K562 (cell line): ENCODE measurements around the gene FMN2. TPM values are rescaled to one million over a fixed set of nuclear protein-coding genes. Genes with fewer than 3 reads are reported as not detected.

Experiments
- ATAC-seq: fragments of 200-7000 bp; cut with Tn5 transposase; 3 replicates; pipeline ENCODE4 v1.9.1; 2020; ENCODE audit warnings: moderate library complexity
- BruUV-seq: library from RNA; stranded (reverse); fragments of 400-500 nt; replicated peaks from 2 replicates; lab custom pipeline; 2021; lab: Mats Ljungman, UMichigan
- CTCF ChIA-PET: fragments of 300-600 bp; formaldehyde crosslinking; extraction: SDS; loops from one replicate; lab custom pipeline; 2021; ENCODE audit warnings: low intra/inter-chr PET ratio; lab: Yijun Ruan, JAX
- POLR2A ChIA-PET: fragments of 300-600, 350-650 bp; sonication (Branson Sonifier 250); formaldehyde crosslinking; extraction: SDS; loops from one replicate; lab custom pipeline; 2021; ENCODE audit warnings: antibody characterized with exemption, inconsistent platforms; lab: Yijun Ruan, JAX
- DNase-seq, 4 experiments: peaks; one replicate each; pipeline versions ENCODE4 v3.0.0 to v3.0.0-alpha.2; 2011 to 2018; ENCODE audit warnings: low spot score in 3 of 4, mixed read lengths in 3 of 4; ENCODE audit errors: extremely low read depth in 1 of 4
- FAIRE-seq: peaks from 2 replicates; lab custom pipeline; 2011; peaks lifted over from hg19 to GRCh38; lab: Jason Lieb, UNC
- H2AFZ ChIP-seq: 2 replicates; pipeline ENCODE4 v1.6.0; 2011; ENCODE audit warnings: low read depth, low read length, control low read depth, inconsistent platforms
- H3K27ac ChIP-seq: fragments of 200-600 bp; 3 replicates; pipeline ENCODE4 v1.8.0; 2011; ENCODE audit warnings: low read depth, mild to moderate bottlenecking, control low read depth, inconsistent platforms, low read length, moderate library complexity, mixed read lengths; ENCODE audit errors: extremely low read depth
- H3K27me3 ChIP-seq, 2 experiments: fragments of 300-600 bp in 1 of 2; 2 replicates in 1 of 2; 3 replicates in 1 of 2; pipeline versions ENCODE4 v1.6.0 to v1.8.0; 2011; ENCODE audit warnings: inconsistent platforms in 2 of 2, low read length in 2 of 2, mild to moderate bottlenecking in 1 of 2, mixed read lengths in 1 of 2, moderate library complexity in 1 of 2; ENCODE audit not compliant: control insufficient read depth in 2 of 2, insufficient read depth in 2 of 2
- H3K36me3 ChIP-seq: fragments of 300-600 bp; 3 replicates; pipeline ENCODE4 v1.8.0; 2011; ENCODE audit warnings: mild to moderate bottlenecking, low read length, inconsistent platforms; ENCODE audit not compliant: control insufficient read depth, insufficient read depth
- H3K4me1 ChIP-seq, 2 experiments: fragments of 200-600 bp in 1 of 2; replicated peaks in 1 of 2; 2 replicates in 1 of 2; 3 replicates in 1 of 2; pipeline versions ENCODE4 v1.5.1 to v1.8.0; 2011; ENCODE audit warnings: inconsistent platforms in 2 of 2, low read length in 2 of 2, mild to moderate bottlenecking in 1 of 2, mixed read lengths in 1 of 2, moderate library complexity in 1 of 2; ENCODE audit not compliant: control insufficient read depth in 2 of 2, insufficient read depth in 2 of 2
- H3K4me2 ChIP-seq: 2 replicates; pipeline ENCODE4 v1.6.1; 2011; ENCODE audit warnings: low read length, control low read depth, inconsistent platforms, mixed read lengths; ENCODE audit not compliant: insufficient read depth
- H3K4me3 ChIP-seq: fragments of 200-600 bp; sonication (generic), shearing (Covaris generic); 2 replicates; pipeline ENCODE4 v1.5.1; 2016; ENCODE audit warnings: control low read depth, inconsistent platforms
- H3K79me2 ChIP-seq: fragments of 200-600 bp; 3 replicates; pipeline ENCODE4 v1.8.0; 2011; ENCODE audit warnings: low read length, inconsistent platforms; ENCODE audit not compliant: control insufficient read depth, insufficient read depth
- H3K9ac ChIP-seq, 2 experiments: 2 replicates each; pipeline versions ENCODE4 v1.6.0 to v1.6.1; 2011; ENCODE audit warnings: low read depth in 2 of 2, low read length in 2 of 2, control low read depth in 1 of 2, inconsistent platforms in 1 of 2, mild to moderate bottlenecking in 1 of 2, mixed read lengths in 1 of 2; ENCODE audit not compliant: insufficient read depth in 1 of 2
- H3K9me1 ChIP-seq: one replicate; pipeline ENCODE4 v1.6.0; 2011; ENCODE audit warnings: inconsistent platforms, mild to moderate bottlenecking, low read length, moderate library complexity; ENCODE audit not compliant: control insufficient read depth, insufficient read depth
- H3K9me3 ChIP-seq: replicated peaks from 2 replicates; pipeline ENCODE4 v1.5.1; 2011; ENCODE audit warnings: low read depth, low read length, inconsistent platforms; ENCODE audit not compliant: control insufficient read depth, insufficient read depth
- H4K20me1 ChIP-seq: replicated peaks from 2 replicates; pipeline ENCODE4 v1.6.1; 2011; ENCODE audit warnings: low read length, inconsistent platforms, mixed read lengths; ENCODE audit not compliant: control insufficient read depth, insufficient read depth
- ATF3 ChIP-seq, 2 experiments: fragments of 450-650 bp in 1 of 2; sonication (generic) in 1 of 2; formaldehyde crosslinking in 1 of 2; IDR thresholded peaks in 1 of 2; conservative IDR thresholded peaks in 1 of 2; 2 replicates each; pipeline versions ENCODE4 v1.6.1 to v1.8.1; 2016 to 2023; ENCODE audit warnings: mild to moderate bottlenecking in 2 of 2, moderate library complexity in 2 of 2, inconsistent platforms in 1 of 2, missing genetic modification reagents in 1 of 2
- BACH1 ChIP-seq: fragments of 200-800 bp; sonication (Bioruptor generic); IDR thresholded peaks from 2 replicates; pipeline ENCODE4 v1.6.1; 2016; ENCODE audit warnings: missing genetic modification characterization, missing compliant biosample characterization
- GTF2A2 ChIP-seq: IDR thresholded peaks from 2 replicates; pipeline ENCODE4 v1.6.1; 2016; ENCODE audit warnings: mild to moderate bottlenecking, missing genetic modification characterization, missing compliant biosample characterization
- KAT7 ChIP-seq: sonication (generic); formaldehyde crosslinking; IDR thresholded peaks from 2 replicates; pipeline ENCODE4 v1.8.0; 2022; ENCODE audit warnings: missing genetic modification reagents, mild to moderate bottlenecking, borderline replicate concordance
- PHF21A ChIP-seq: fragments of 450-650 bp; IDR thresholded peaks from 2 replicates; pipeline ENCODE4 v1.6.1; 2017; ENCODE audit warnings: low read depth, borderline replicate concordance
- POLR2A ChIP-seq: fragments of 450-650 bp; conservative IDR thresholded peaks from 2 replicates; pipeline ENCODE4 v1.6.1; 2016
- RBM39 ChIP-seq: fragments of 200-400 bp; formaldehyde crosslinking; optimal IDR thresholded peaks from 2 replicates; pipeline ENCODE3; 2018; ENCODE audit warnings: low read depth, low read length
- ZBTB1 ChIP-seq: sonication (generic); formaldehyde crosslinking; IDR thresholded peaks from 2 replicates; pipeline ENCODE4 v1.8.1; 2023; ENCODE audit warnings: missing genetic modification reagents, low read depth, mild to moderate bottlenecking, borderline replicate concordance
- ZBTB7A ChIP-seq: IDR thresholded peaks from 2 replicates; pipeline ENCODE4 v1.6.1; 2011; ENCODE audit warnings: low read depth, mild to moderate bottlenecking, low read length, moderate library complexity, borderline replicate concordance; ENCODE audit not compliant: control insufficient read depth
- ZNF431 ChIP-seq: sonication (generic); formaldehyde crosslinking; IDR thresholded peaks from 2 replicates; pipeline ENCODE4 v1.8.0; 2022; ENCODE audit warnings: mild to moderate bottlenecking, missing genetic modification reagents
- WGBS: fragments of 100-300 bp; shearing (Covaris generic); methylation state at CpG from one replicate; pipeline ENCODE4 v1.1.6; 2016; ENCODE audit warnings: low coverage, mixed read lengths; ENCODE audit not compliant: insufficient coverage; ENCODE audit errors: missing lambda C conversion rate; 5-methylcytosine and 5-hydroxymethylcytosine counted together
- in situ Hi-C: fragments of 300-500 bp; cut with MboI; formaldehyde crosslinking; loops from 4 replicates; pipeline ENCODE4 v1.15.0; 2018; ENCODE audit warnings: inconsistent platforms, mixed read lengths
- intact Hi-C: fragments of 100-400 bp; cut with micrococcal nuclease; formaldehyde crosslinking; loops from 2 replicates; pipeline ENCODE4 v1.14.2; 2022
- polyA plus RNA-seq, 8 experiments: library from polyadenylated mRNA; depleted of rRNA in 4 of 8; stranded (reverse) in 5 of 8; unstranded in 3 of 8; fragments of >200 nt; fragmentation: Nextera tagmentation in 2 of 8; fragmentation: Illumina TruSeq in 1 of 8; extraction: Ambion mirVana in 2 of 8; extraction: Trizol in 1 of 8; gene quantifications; 2 replicates each; pipeline versions ENCODE4 v1.2.1 to v1.2.3, GENCODE V29; 2011 to 2014; ENCODE audit warnings: inconsistent platforms in 1 of 8, missing spikeins in 1 of 8
- total RNA-seq, 7 experiments: library from RNA; depleted of rRNA in 6 of 7; stranded (reverse); fragments of >200 nt in 6 of 7; fragmentation: Illumina TruSeq in 2 of 7; extraction: Trizol in 2 of 7; gene quantifications; 2 replicates each; pipeline versions ENCODE4 v1.2.1 to v1.2.3, GENCODE V29; 2011 to 2021; ENCODE audit warnings: low replicate concordance in 1 of 7
- TF ChIP-seq, protein P1 (sequence below): fragments of 450-650 bp; formaldehyde crosslinking; IDR thresholded peaks from 2 replicates; pipeline ENCODE4 v1.4.0; 2020; ENCODE audit warnings: mild to moderate bottlenecking
- TF ChIP-seq, protein P2 (sequence below): IDR thresholded peaks from 3 replicates; pipeline ENCODE4 v1.6.1; 2011; ENCODE audit warnings: borderline replicate concordance, mild to moderate bottlenecking, moderate library complexity; ENCODE audit not compliant: insufficient read length; ENCODE audit errors: extremely low read depth
- TF ChIP-seq, protein P3 (sequence below): fragments of 450-650 bp; formaldehyde crosslinking; IDR thresholded peaks from 2 replicates; pipeline ENCODE4 v1.4.0; 2020; ENCODE audit warnings: mild to moderate bottlenecking, moderate library complexity

FMN2 gene
- total and polyA plus RNA-seq, 9 of the 15 experiments (the other 6 are each of a cell fraction or from before 2014, with no cell fraction given): 0.15 to 0.45 (median 0.16) TPM; not detected in 3

DNA sequence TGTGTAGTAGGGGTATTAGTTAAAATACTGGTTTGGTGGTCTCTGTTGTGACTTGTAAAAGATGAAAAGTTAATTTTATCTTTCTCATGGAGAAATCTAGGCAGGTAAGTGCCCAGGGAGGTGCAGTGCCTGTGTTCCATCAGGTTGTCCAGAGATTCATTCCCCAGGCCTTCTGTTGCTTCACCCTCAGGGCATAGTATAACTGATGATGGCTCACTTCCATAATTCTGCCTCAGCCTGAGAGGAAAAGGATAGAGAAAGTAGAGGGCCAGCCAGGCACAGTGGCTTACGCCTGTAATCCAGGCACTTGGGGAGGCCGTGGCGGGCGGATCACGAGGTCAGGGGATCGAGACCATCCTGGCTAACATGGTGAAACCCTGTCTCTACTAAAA, 153.9 kb downstream of the FMN2 start (continued):
- TF ChIP-seq, protein P1, sequence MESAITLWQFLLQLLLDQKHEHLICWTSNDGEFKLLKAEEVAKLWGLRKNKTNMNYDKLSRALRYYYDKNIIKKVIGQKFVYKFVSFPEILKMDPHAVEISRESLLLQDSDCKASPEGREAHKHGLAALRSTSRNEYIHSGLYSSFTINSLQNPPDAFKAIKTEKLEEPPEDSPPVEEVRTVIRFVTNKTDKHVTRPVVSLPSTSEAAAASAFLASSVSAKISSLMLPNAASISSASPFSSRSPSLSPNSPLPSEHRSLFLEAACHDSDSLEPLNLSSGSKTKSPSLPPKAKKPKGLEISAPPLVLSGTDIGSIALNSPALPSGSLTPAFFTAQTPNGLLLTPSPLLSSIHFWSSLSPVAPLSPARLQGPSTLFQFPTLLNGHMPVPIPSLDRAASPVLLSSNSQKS (CRISPR knock-in tag): no peak
- TF ChIP-seq ZBTB1 (CRISPR knock-in tag) (no peak), PHF21A (no peak), ZNF431 (CRISPR knock-in tag) (no peak), BACH1 (tag) (no peak), ZBTB7A (no peak)
- TF ChIP-seq, all 486 proteins: peak for 0

GRCh38 chr1:240247899-240248298, 156.2 kb downstream of the FMN2 start:
- Histone ChIP-seq H3K4me2 (no peak overlapping the region), H4K20me1 (no peaks in the 10 kb centered on the region), H3K27me3 (no peaks in the 10 kb centered on the region), H2AFZ (no peak overlapping the region), H3K27ac (no peak overlapping the region), H3K9me1 (no peaks in the 10 kb centered on the region), H3K79me2 (no peaks in the 10 kb centered on the region), H3K9ac (no peak overlapping the region), H3K4me3 (no peak overlapping the region), H3K36me3 (no peaks in the 10 kb centered on the region), H3K4me1 (no peaks in the 10 kb centered on the region), H3K9me3 (no peaks in the 10 kb centered on the region; the same call in 1 of the 2 replicates)
- 0% methylated on average over 3 of the region's 3 CpGs for WGBS
- ChIA-PET CTCF (no interaction called here), POLR2A (no interaction called here)
- ATAC-seq: no peak
- no peak for FAIRE-seq
- DNase-seq: no peak
- in situ Hi-C loops: no loop called here
- intact Hi-C loops: no loop called here
- BruUV-seq: no TSS peak
- no peak for TF ChIP-seq ATF3 (IDR thresholded peaks at IDR 0.05)
- TF ChIP-seq ATF3 (CRISPR knock-in tag; conservative IDR thresholded peaks at IDR 0.05): no peak
- no peak for TF ChIP-seq POLR2A
- no peak for TF ChIP-seq RBM39
- TF ChIP-seq GTF2A2 (tag): no peak
- TF ChIP-seq, protein P2, sequence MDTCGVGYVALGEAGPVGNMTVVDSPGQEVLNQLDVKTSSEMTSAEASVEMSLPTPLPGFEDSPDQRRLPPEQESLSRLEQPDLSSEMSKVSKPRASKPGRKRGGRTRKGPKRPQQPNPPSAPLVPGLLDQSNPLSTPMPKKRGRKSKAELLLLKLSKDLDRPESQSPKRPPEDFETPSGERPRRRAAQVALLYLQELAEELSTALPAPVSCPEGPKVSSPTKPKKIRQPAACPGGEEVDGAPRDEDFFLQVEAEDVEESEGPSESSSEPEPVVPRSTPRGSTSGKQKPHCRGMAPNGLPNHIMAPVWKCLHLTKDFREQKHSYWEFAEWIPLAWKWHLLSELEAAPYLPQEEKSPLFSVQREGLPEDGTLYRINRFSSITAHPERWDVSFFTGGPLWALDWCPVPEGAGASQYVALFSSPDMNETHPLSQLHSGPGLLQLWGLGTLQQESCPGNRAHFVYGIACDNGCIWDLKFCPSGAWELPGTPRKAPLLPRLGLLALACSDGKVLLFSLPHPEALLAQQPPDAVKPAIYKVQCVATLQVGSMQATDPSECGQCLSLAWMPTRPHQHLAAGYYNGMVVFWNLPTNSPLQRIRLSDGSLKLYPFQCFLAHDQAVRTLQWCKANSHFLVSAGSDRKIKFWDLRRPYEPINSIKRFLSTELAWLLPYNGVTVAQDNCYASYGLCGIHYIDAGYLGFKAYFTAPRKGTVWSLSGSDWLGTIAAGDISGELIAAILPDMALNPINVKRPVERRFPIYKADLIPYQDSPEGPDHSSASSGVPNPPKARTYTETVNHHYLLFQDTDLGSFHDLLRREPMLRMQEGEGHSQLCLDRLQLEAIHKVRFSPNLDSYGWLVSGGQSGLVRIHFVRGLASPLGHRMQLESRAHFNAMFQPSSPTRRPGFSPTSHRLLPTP: no peak
- no peak for TF ChIP-seq KAT7 (CRISPR knock-in tag)
- TF ChIP-seq, protein P3, sequence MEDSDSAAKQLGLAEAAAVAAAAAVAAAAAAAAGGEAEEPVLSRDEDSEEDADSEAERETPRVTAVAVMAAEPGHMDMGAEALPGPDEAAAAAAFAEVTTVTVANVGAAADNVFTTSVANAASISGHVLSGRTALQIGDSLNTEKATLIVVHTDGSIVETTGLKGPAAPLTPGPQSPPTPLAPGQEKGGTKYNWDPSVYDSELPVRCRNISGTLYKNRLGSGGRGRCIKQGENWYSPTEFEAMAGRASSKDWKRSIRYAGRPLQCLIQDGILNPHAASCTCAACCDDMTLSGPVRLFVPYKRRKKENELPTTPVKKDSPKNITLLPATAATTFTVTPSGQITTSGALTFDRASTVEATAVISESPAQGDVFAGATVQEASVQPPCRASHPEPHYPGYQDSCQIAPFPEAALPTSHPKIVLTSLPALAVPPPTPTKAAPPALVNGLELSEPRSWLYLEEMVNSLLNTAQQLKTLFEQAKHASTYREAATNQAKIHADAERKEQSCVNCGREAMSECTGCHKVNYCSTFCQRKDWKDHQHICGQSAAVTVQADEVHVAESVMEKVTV (CRISPR knock-in tag): no peak
